GM12891 (cell line): Measurements from ENCODE around the gene CYFIP2.

Experiments
- POLR2A ChIP-seq: IDR thresholded peaks from 2 replicates; pipeline ENCODE4 v1.6.1; 2011; ENCODE audit warnings: low read depth, low read length, control low read depth
- POLR2AphosphoS5 ChIP-seq: IDR thresholded peaks from 2 replicates; pipeline ENCODE4 v1.6.1; 2011; ENCODE audit warnings: low read depth, low read length, control low read depth
- SPI1 ChIP-seq: IDR thresholded peaks from 2 replicates; pipeline ENCODE4 v1.6.1; 2011; ENCODE audit warnings: low read depth, low read length, control low read depth
- TAF1 ChIP-seq: IDR thresholded peaks from 2 replicates; pipeline ENCODE4 v1.6.1; 2011; ENCODE audit warnings: low read depth, low read length, control low read depth

- TF ChIP-seq POLR2A (no peak), POLR2AphosphoS5 (no peak), TAF1 (no peak), SPI1 (no peak)
Measured at GRCh38 chr5:157270771-157271170, 4.8 kb downstream of the CYFIP2 start.
